Measurements from ENCODE around the gene MATR3. TPM values are rescaled to one million over a fixed set of nuclear protein-coding genes. Genes with fewer than 3 reads are reported as not detected.

MATR3 gene
- total RNA-seq, 1 experiment from 2014 or later = 194 TPM

- intact Hi-C loops (cut with micrococcal nuclease; ENCODE audit: unreplicated experiment) = no loop called here
- no peaks in the 10 kb centered on the region for H3K9me3 Mint-ChIP-seq (ENCODE audit: unreplicated experiment)
- H3K36me3 ChIP-seq (ENCODE audit: control insufficient read depth, insufficient read depth, low read length) = no peaks in the 10 kb centered on the region; the same call in none of the 2 replicates
- TF ChIP-seq, protein P1, sequence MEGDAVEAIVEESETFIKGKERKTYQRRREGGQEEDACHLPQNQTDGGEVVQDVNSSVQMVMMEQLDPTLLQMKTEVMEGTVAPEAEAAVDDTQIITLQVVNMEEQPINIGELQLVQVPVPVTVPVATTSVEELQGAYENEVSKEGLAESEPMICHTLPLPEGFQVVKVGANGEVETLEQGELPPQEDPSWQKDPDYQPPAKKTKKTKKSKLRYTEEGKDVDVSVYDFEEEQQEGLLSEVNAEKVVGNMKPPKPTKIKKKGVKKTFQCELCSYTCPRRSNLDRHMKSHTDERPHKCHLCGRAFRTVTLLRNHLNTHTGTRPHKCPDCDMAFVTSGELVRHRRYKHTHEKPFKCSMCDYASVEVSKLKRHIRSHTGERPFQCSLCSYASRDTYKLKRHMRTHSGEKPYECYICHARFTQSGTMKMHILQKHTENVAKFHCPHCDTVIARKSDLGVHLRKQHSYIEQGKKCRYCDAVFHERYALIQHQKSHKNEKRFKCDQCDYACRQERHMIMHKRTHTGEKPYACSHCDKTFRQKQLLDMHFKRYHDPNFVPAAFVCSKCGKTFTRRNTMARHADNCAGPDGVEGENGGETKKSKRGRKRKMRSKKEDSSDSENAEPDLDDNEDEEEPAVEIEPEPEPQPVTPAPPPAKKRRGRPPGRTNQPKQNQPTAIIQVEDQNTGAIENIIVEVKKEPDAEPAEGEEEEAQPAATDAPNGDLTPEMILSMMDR (IDR thresholded peaks at IDR 0.05; ENCODE audit: insufficient read depth in 1 of 2, low read depth in 1 of 2, low read length in 1 of 2, severe bottlenecking in 1 of 2, unreplicated experiment in 1 of 2) = no peak
- peaks cover 21% of the 10 kb centered on the region for H3K4me1 Mint-ChIP-seq (ENCODE audit: low read depth, unreplicated experiment)
- ChIA-PET POLR2A (no interaction called here), CTCF (interaction anchor here (0.8 kb wide), 1 partner anchor 97 kb away, joined by 4 read pairs; no protein-coding TSS in a partner anchor)
- peaks cover 28% of the 10 kb centered on the region for H3K36me3 Mint-ChIP-seq (ENCODE audit: insufficient read depth, unreplicated experiment)
- no peak overlapping the region for H3K4me3 Mint-ChIP-seq (ENCODE audit: unreplicated experiment)
- H3K4me3 ChIP-seq (ENCODE audit: low read depth, low read length) = no peak overlapping the region
- H3K9me3 ChIP-seq = no peaks in the 10 kb centered on the region
- H3K27ac Mint-ChIP-seq (ENCODE audit: unreplicated experiment) = no peak overlapping the region
- H3K27me3 ChIP-seq (replicated peaks; ENCODE audit: control insufficient read depth, insufficient read depth, low read length) = no peaks in the 10 kb centered on the region
- peaks cover 27% of the 10 kb centered on the region for H3K4me1 ChIP-seq
- no TSS peak for BruUV-seq (replicated peaks)
- DNase-seq = no peak
- H3K27me3 Mint-ChIP-seq (ENCODE audit: insufficient read depth, unreplicated experiment) = no peaks in the 10 kb centered on the region
These were observed 22.1 kb upstream of the MATR3 start for GRCh38 chr5:139271201-139272027.

DNA sequence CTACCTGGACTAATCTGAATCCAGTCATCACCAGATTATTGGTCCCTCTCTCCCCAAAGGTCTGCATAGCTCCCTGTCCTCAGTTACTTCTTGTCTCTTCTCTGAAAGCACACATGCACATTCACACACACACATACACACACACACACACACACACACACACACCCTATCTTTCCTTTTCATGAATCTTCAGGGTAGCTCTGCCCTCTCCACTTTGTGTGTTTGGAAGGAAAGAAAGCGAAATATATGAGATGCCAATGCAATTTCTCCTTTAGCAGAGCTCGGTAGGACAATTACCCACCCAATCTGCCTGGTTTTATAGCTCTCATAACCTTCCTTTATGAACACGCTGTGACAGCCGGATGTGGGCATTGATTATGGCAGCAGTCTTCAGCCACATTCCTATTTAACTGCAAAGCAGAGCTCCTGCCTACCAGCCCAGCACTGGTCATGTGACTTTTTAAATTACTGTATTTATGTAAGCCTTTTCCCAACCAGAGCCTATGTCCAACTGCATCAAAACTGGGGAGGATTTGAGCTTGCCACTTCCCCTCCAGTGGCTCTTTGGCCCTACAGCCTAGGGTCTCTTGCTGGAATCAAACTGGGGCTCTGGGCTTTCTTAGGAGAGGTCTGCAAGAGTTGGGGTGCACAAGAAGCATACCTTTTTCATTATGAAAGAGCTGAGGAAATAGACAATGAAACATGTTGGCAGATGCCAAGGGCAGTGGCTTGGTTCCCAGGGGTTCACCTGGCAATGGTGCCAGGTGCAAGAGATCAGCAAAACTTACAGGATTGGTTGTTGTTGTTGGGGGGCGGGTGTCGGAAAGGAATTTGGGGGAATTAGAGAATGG, 20.8 kb upstream of the MATR3 start:
- intact Hi-C loops (cut with micrococcal nuclease; ENCODE audit: unreplicated experiment) = no loop called here
- Mint-ChIP-seq H3K27ac (ENCODE audit: unreplicated experiment) (peak overlapping the region; percentile 91), H3K9me3 (ENCODE audit: unreplicated experiment) (no peaks in the 10 kb centered on the region), H3K4me1 (ENCODE audit: low read depth, unreplicated experiment) (peaks cover 27% of the 10 kb centered on the region), H3K36me3 (ENCODE audit: insufficient read depth, unreplicated experiment) (peaks cover 41% of the 10 kb centered on the region), H3K27me3 (ENCODE audit: insufficient read depth, unreplicated experiment) (no peaks in the 10 kb centered on the region), H3K4me3 (ENCODE audit: unreplicated experiment) (peak overlapping the region; percentile 87)
- Histone ChIP-seq H3K4me3 (ENCODE audit: low read depth, low read length) (peak overlapping the region; percentile 51), H3K27me3 (replicated peaks; ENCODE audit: control insufficient read depth, insufficient read depth, low read length) (no peaks in the 10 kb centered on the region), H3K4me1 (peaks cover 36% of the 10 kb centered on the region), H3K36me3 (ENCODE audit: control insufficient read depth, insufficient read depth, low read length) (peaks cover 2% of the 10 kb centered on the region), H3K9me3 (no peaks in the 10 kb centered on the region)
- no peak for DNase-seq
- POLR2A ChIA-PET = no interaction called here
- CTCF ChIA-PET = interaction anchor here (0.6 to 0.8 kb wide), 4 partner anchors 22 to 348 kb away, joined by 3 to 4 read pairs (median 3); no protein-coding TSS in a partner anchor
- TF ChIP-seq, protein P1 (IDR thresholded peaks at IDR 0.05; ENCODE audit: insufficient read depth in 1 of 2, low read depth in 1 of 2, low read length in 1 of 2, severe bottlenecking in 1 of 2, unreplicated experiment in 1 of 2) = no peak
- BruUV-seq (replicated peaks) = no TSS peak

DNA sequence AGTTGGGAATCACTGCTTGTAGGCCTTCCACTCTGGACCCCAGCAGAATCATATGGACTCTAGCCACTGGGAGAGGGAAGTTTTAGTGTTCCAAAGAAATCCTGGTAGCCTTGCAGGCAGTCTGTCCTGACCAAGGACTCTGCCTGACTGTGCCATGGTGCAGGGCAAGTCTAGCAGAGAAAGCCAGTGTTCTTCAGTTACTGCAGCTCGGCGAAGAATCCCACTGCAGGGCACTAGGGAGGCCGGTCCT, 20.3 kb upstream of the MATR3 start:
- intact Hi-C loops (cut with micrococcal nuclease; ENCODE audit: unreplicated experiment) = no loop called here
- Histone ChIP-seq H3K9me3 (no peaks in the 10 kb centered on the region), H3K36me3 (ENCODE audit: control insufficient read depth, insufficient read depth, low read length) (peaks cover 2% of the 10 kb centered on the region), H3K4me1 (peaks cover 36% of the 10 kb centered on the region), H3K27me3 (replicated peaks; ENCODE audit: control insufficient read depth, insufficient read depth, low read length) (no peaks in the 10 kb centered on the region), H3K4me3 (ENCODE audit: low read depth, low read length) (peak overlapping the region; percentile 51)
- Mint-ChIP-seq H3K9me3 (ENCODE audit: unreplicated experiment) (no peaks in the 10 kb centered on the region), H3K4me1 (ENCODE audit: low read depth, unreplicated experiment) (peaks cover 22% of the 10 kb centered on the region), H3K36me3 (ENCODE audit: insufficient read depth, unreplicated experiment) (peaks cover 47% of the 10 kb centered on the region), H3K4me3 (ENCODE audit: unreplicated experiment) (peak overlapping the region; percentile 87), H3K27me3 (ENCODE audit: insufficient read depth, unreplicated experiment) (no peaks in the 10 kb centered on the region), H3K27ac (ENCODE audit: unreplicated experiment) (peak overlapping the region; percentile 91)
- TF ChIP-seq, protein P1 (IDR thresholded peaks at IDR 0.05; ENCODE audit: insufficient read depth in 1 of 2, low read depth in 1 of 2, low read length in 1 of 2, severe bottlenecking in 1 of 2, unreplicated experiment in 1 of 2) = no peak
- BruUV-seq (replicated peaks) = TSS peak; percentile 44
- ChIA-PET POLR2A (interaction anchor here (1.0 kb wide), 1 partner anchor 69 kb away, joined by 3 read pairs; no protein-coding TSS in a partner anchor), CTCF (interaction anchor here (0.7 kb wide), 1 partner anchor 301 kb away, joined by 3 read pairs; no protein-coding TSS in a partner anchor)
- no peak for DNase-seq

Data from Caco-2 (cell line).